HepG2 (cell line): Measurements from ENCODE around the gene PIK3R1. TPM values are rescaled to one million over a fixed set of nuclear protein-coding genes. Genes with fewer than 3 reads are reported as not detected.

Source experiments
- ATAC-seq: fragments of 200-7000 bp; cut with Tn5 transposase; 3 replicates; pipeline ENCODE4 v1.9.1; 2020; ENCODE audit warnings: mild to moderate bottlenecking, moderate library complexity
- BruUV-seq: library from RNA; stranded (reverse); fragments of 400-500 nt; replicated peaks from 2 replicates; lab custom pipeline; 2021; lab: Mats Ljungman, UMichigan
- CTCF ChIA-PET: fragments of 300-600 bp; formaldehyde crosslinking; extraction: SDS; loops from one replicate; lab custom pipeline; 2021; ENCODE audit warnings: low total read pairs, inconsistent platforms, low intra/inter-chr PET ratio; lab: Yijun Ruan, JAX
- POLR2A ChIA-PET: fragments of 350-600 bp; sonication (Branson Sonifier 250); formaldehyde crosslinking; loops from one replicate; lab custom pipeline; 2020; ENCODE audit warnings: antibody characterized with exemption, inconsistent platforms; lab: Yijun Ruan, JAX
- DNase-seq: peaks from one replicate; pipeline ENCODE4 v3.0.0-alpha.2; 2015; ENCODE audit warnings: low spot score
- FAIRE-seq: peaks from 3 replicates; lab custom pipeline; 2011; peaks lifted over from hg19 to GRCh38; lab: Jason Lieb, UNC
- H2AFZ ChIP-seq: one replicate; pipeline ENCODE4 v1.6.1; 2011; ENCODE audit warnings: low read length, inconsistent platforms
- H3K27ac ChIP-seq: fragments of 300-600 bp; 3 replicates; pipeline ENCODE4 v1.8.0; 2011; ENCODE audit warnings: mixed run types, mild to moderate bottlenecking, mixed read lengths, low read length, inconsistent platforms; ENCODE audit not compliant: insufficient read depth; ENCODE audit errors: extremely low read length
- H3K27me3 ChIP-seq, 2 experiments: fragments of 200-600 bp in 1 of 2; 2 replicates in 1 of 2; 3 replicates in 1 of 2; pipeline versions ENCODE4 v1.6.0 to v1.8.0; 2011; ENCODE audit warnings: low read length in 2 of 2, mild to moderate bottlenecking in 2 of 2, moderate library complexity in 2 of 2, inconsistent platforms in 1 of 2; ENCODE audit not compliant: insufficient read depth in 2 of 2, control insufficient read depth in 1 of 2
- H3K36me3 ChIP-seq, 2 experiments: fragments of 200-600 bp in 1 of 2; replicated peaks in 1 of 2; 2 replicates in 1 of 2; 3 replicates in 1 of 2; pipeline versions ENCODE4 v1.5.1 to v1.8.0; 2011; ENCODE audit warnings: low read length in 2 of 2, inconsistent platforms in 1 of 2; ENCODE audit not compliant: insufficient read depth in 2 of 2, control insufficient read depth in 1 of 2
- H3K4me1 ChIP-seq: 2 replicates; pipeline ENCODE4 v1.5.1; 2012; ENCODE audit warnings: low read length, inconsistent platforms; ENCODE audit not compliant: insufficient read depth
- H3K4me2 ChIP-seq: 2 replicates; pipeline ENCODE4 v1.6.0; 2011; ENCODE audit warnings: low read depth, low read length, inconsistent platforms
- H3K4me3 ChIP-seq, 3 experiments: fragments of 200-600 bp in 1 of 3; sonication (generic), shearing (Covaris generic) in 1 of 3; replicated peaks in 1 of 3; 2 replicates each; pipeline ENCODE4 v1.5.1; 2011 to 2016; ENCODE audit warnings: low read length in 3 of 3, inconsistent platforms in 2 of 3, low read depth in 2 of 3, mild to moderate bottlenecking in 2 of 3, control low read depth in 1 of 3, mixed read lengths in 1 of 3; ENCODE audit not compliant: insufficient read depth in 1 of 3
- H3K79me2 ChIP-seq: one replicate; pipeline ENCODE4 v1.6.1; 2011; ENCODE audit warnings: low read length, inconsistent platforms; ENCODE audit not compliant: insufficient read depth
- H3K9ac ChIP-seq: 2 replicates; pipeline ENCODE4 v1.6.0; 2011; ENCODE audit warnings: mild to moderate bottlenecking, low read depth, low read length, inconsistent platforms; ENCODE audit not compliant: insufficient read depth
- H3K9me3 ChIP-seq: 2 replicates; pipeline ENCODE4 v1.5.1; 2012; ENCODE audit warnings: mild to moderate bottlenecking, low read length
- H4K20me1 ChIP-seq: 2 replicates; pipeline ENCODE4 v1.6.0; 2011; ENCODE audit warnings: inconsistent platforms, mild to moderate bottlenecking, low read length, moderate library complexity; ENCODE audit not compliant: insufficient read depth
- MTF1 ChIP-seq: sonication (generic); formaldehyde crosslinking; IDR thresholded peaks from 2 replicates; pipeline ENCODE4 v1.5.0; 2020; ENCODE audit warnings: missing genetic modification reagents
- NFE2 ChIP-seq: sonication (generic); formaldehyde crosslinking; IDR thresholded peaks from 2 replicates; pipeline ENCODE4 v1.4.0; 2020; ENCODE audit warnings: missing genetic modification reagents
- ZNF350 ChIP-seq: sonication (generic); formaldehyde crosslinking; IDR thresholded peaks from 2 replicates; pipeline ENCODE4 v1.4.0; 2020; ENCODE audit warnings: mild to moderate bottlenecking, low read depth, missing genetic modification reagents, borderline replicate concordance
- ZNF44 ChIP-seq: sonication (generic); formaldehyde crosslinking; IDR thresholded peaks from 2 replicates; pipeline ENCODE4 v1.5.1; 2020; ENCODE audit warnings: mild to moderate bottlenecking, missing genetic modification reagents
- WGBS: methylation state at CpG from one replicate; pipeline ENCODE4 v1.1.6; 2017; ENCODE audit warnings: low lambda C conversion rate; 5-methylcytosine and 5-hydroxymethylcytosine counted together
- in situ Hi-C: cut with HindIII; loops from 2 replicates; pipeline ENCODE4 v1.10.0; 2017; ENCODE audit warnings: low pct_unique_long_range_greater_than_20kb; ENCODE audit not compliant: extremely low pct_ligation_motif_present
- intact Hi-C: fragments of 100-400 bp; cut with micrococcal nuclease; formaldehyde crosslinking; loops from one replicate; pipeline ENCODE4 v1.10.0; 2022; ENCODE audit not compliant: unreplicated experiment
- polyA plus RNA-seq, 8 experiments: library from polyadenylated mRNA; depleted of rRNA in 3 of 8; stranded (reverse) in 7 of 8; unstranded in 1 of 8; fragments of >200 nt; fragmentation: Illumina TruSeq in 4 of 8; extraction: Trizol in 4 of 8; gene quantifications; 2 replicates each; pipeline versions ENCODE4 v1.2.1 to v1.2.3, GENCODE V29; 2011 to 2016; ENCODE audit warnings: low read depth in 4 of 8, missing spikeins in 1 of 8, mixed read lengths in 1 of 8; ENCODE audit not compliant: insufficient read depth in 1 of 8
- total RNA-seq, 5 experiments: library from RNA; depleted of rRNA; stranded (reverse); fragments of >200 nt; fragmentation: Illumina TruSeq; extraction: Trizol; gene quantifications; 2 replicates each; pipeline ENCODE4 v1.2.3, GENCODE V29; 2016; ENCODE audit warnings: low read depth in 1 of 5
- TF ChIP-seq, protein P1 (sequence below): sonication (generic); formaldehyde crosslinking; IDR thresholded peaks from 2 replicates; pipeline ENCODE4 v1.8.1; 2022; ENCODE audit warnings: mild to moderate bottlenecking, missing genetic modification reagents
- TF ChIP-seq, protein P2 (sequence below): sonication (generic); formaldehyde crosslinking; IDR thresholded peaks from 2 replicates; pipeline ENCODE4 v1.9.0; 2021; ENCODE audit warnings: missing genetic modification reagents, mild to moderate bottlenecking, borderline replicate concordance

PIK3R1 gene
- total and polyA plus RNA-seq, 2 of the 13 experiments (the other 11 are each of a cell fraction or from before 2014, with no cell fraction given), result 8.4 to 21.3 TPM

DNA sequence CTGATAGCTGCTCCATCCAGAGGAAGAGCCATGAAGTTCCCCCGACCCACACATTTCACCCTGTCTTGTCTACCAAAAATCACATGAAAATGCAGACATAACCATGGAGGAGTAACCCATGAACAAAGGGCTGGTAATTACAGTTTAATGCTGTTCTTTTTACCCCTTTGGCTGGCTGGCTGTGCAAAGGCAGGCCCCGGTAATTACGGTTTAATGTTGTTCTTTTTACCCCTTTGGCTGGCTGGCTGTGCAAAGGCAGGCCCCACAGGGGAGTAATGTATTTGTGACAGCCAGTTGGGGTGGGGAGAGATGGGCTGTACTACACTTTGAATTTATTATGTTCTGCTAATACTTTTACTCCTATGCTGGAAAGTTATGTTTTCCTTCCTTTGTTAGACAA is 41.7 kb downstream of the PIK3R1 start:
- TF ChIP-seq, protein P1, sequence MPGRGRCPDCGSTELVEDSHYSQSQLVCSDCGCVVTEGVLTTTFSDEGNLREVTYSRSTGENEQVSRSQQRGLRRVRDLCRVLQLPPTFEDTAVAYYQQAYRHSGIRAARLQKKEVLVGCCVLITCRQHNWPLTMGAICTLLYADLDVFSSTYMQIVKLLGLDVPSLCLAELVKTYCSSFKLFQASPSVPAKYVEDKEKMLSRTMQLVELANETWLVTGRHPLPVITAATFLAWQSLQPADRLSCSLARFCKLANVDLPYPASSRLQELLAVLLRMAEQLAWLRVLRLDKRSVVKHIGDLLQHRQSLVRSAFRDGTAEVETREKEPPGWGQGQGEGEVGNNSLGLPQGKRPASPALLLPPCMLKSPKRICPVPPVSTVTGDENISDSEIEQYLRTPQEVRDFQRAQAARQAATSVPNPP (CRISPR knock-in tag), result no peak
- no peak for TF ChIP-seq MTF1 (CRISPR knock-in tag)
- TF ChIP-seq, protein P2, sequence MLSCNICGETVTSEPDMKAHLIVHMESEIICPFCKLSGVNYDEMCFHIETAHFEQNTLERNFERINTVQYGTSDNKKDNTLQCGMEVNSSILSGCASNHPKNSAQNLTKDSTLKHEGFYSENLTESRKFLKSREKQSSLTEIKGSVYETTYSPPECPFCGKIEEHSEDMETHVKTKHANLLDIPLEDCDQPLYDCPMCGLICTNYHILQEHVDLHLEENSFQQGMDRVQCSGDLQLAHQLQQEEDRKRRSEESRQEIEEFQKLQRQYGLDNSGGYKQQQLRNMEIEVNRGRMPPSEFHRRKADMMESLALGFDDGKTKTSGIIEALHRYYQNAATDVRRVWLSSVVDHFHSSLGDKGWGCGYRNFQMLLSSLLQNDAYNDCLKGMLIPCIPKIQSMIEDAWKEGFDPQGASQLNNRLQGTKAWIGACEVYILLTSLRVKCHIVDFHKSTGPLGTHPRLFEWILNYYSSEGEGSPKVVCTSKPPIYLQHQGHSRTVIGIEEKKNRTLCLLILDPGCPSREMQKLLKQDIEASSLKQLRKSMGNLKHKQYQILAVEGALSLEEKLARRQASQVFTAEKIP (CRISPR knock-in tag), result no peak
- TF ChIP-seq NFE2, result no peak
- TF ChIP-seq ZNF44 (CRISPR knock-in tag), result no peak
- no peak for TF ChIP-seq ZNF350
- in situ Hi-C loops, result loop anchor here (10.0 kb wide), 1 partner anchor 762 kb away; no protein-coding TSS in a partner anchor
- WGBS, result 86% methylated on average over 3 of the region's 3 CpGs
- BruUV-seq, result no TSS peak
- no peaks in the 10 kb centered on the region for H3K9me3 ChIP-seq
- FAIRE-seq, result no peak
- H3K9ac ChIP-seq, result no peak overlapping the region
- intact Hi-C loops, result no loop called here
- no peaks in the 10 kb centered on the region for H3K27me3 ChIP-seq
- H3K4me1 ChIP-seq, result peaks cover 17% of the 10 kb centered on the region
- CTCF ChIA-PET, result no interaction called here
- DNase-seq, result no peak
- H3K4me3 ChIP-seq, result no peak overlapping the region
- no peaks in the 10 kb centered on the region; the same call in 1 of the 2 replicates for H4K20me1 ChIP-seq
- no peak overlapping the region for H2AFZ ChIP-seq
- H3K27ac ChIP-seq, result no peak overlapping the region
- POLR2A ChIA-PET, result interaction anchor here (1.4 kb wide), 1 partner anchor 42 kb away, joined by 4 read pairs; the partner anchor contains the start of gene PIK3R1
- no peak for ATAC-seq
- peaks cover 43% of the 10 kb centered on the region for H3K79me2 ChIP-seq
- H3K4me2 ChIP-seq, result no peak overlapping the region
- H3K36me3 ChIP-seq, result peaks cover 0 to 6% of the 10 kb centered on the region in 2 experiments; a peak in 1 of 5 replicates
